ENCODE results near the gene PRDM12.

DNA sequence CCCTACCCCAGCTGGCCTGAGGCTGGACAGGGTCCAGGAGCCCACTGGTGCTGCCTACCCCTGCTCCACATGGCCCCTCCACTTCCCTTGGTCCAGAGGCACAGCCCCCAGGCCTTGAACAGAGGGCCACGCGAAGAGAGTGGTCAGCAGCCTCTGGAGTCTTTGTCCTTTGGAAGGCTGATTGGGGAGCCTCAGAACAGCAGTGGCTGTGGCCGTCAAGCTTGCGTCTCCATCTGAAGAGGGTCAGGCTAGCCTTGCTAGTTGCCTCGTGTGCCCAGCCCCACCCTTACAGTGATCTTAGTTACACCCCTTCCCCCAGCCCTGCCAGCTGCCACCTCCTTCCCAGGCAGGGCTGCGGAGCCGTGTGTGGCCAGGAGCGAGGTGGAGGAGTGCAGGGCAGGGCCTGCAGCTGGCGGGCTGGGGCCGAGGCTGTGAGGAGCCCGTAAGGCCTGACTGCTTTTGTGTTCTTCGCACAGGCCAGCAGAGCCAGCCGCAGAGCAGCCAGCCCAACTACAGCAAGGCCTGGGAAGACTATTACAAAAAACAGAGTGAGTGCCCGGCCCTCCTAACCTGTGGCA is 30.1 kb upstream of the PRDM12 start:
- TF ChIP-seq, protein P1, sequence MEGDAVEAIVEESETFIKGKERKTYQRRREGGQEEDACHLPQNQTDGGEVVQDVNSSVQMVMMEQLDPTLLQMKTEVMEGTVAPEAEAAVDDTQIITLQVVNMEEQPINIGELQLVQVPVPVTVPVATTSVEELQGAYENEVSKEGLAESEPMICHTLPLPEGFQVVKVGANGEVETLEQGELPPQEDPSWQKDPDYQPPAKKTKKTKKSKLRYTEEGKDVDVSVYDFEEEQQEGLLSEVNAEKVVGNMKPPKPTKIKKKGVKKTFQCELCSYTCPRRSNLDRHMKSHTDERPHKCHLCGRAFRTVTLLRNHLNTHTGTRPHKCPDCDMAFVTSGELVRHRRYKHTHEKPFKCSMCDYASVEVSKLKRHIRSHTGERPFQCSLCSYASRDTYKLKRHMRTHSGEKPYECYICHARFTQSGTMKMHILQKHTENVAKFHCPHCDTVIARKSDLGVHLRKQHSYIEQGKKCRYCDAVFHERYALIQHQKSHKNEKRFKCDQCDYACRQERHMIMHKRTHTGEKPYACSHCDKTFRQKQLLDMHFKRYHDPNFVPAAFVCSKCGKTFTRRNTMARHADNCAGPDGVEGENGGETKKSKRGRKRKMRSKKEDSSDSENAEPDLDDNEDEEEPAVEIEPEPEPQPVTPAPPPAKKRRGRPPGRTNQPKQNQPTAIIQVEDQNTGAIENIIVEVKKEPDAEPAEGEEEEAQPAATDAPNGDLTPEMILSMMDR (IDR thresholded peaks at IDR 0.05), result no peak
- no peak for TF ChIP-seq POLR2A (IDR thresholded peaks at IDR 0.05)

All from uterus (tissue), 2 donors.